Left cardiac atrium (tissue), 2 donors: Measurements from ENCODE around the gene MRPL41. TPM values are rescaled to one million over a fixed set of nuclear protein-coding genes. Genes with fewer than 3 reads are reported as not detected.

Experiments
- total RNA-seq, 2 donors: library from RNA; stranded (reverse); fragmentation: NEBNext Ultra II Directional; extraction: Animal tissue kit (Norgen Biotek cat#: 25700); gene quantifications; one replicate each; pipeline ENCODE4 v1.2.1, GENCODE V29; 2021
- donor health status: DM: no; HTN: yes; CAD: no; lungs with severe emphysema.
- donor health status: DM: yes; HTN: yes; CAD: no.

The MRPL41 gene
- total RNA-seq, 2 donors from 2014 or later = 171 to 182 TPM

Other genes with a start within 250 kb of the MRPL41 start
- gene NRARP, start 249.6 kb upstream of the MRPL41 start, total RNA-seq = 10 to 100 TPM in 1 of 2 donors, 1 to 10 TPM in 1; 4.9 to 11.5 TPM
- 10 to 100 TPM in 1 of 2 donors, 1 to 10 TPM in 1; 8.0 to 11.7 TPM for gene EXD3, start 128.7 kb upstream of the MRPL41 start, total RNA-seq
- 1 to 10 TPM; 2.5 to 5.3 TPM for gene NOXA1, start 128.5 kb upstream of the MRPL41 start, total RNA-seq
- gene ENTPD8, start 110.5 kb upstream of the MRPL41 start, total RNA-seq = not detected
- 10 to 100 TPM; 20.5 to 25.1 TPM for gene NSMF, start 92.5 kb upstream of the MRPL41 start, total RNA-seq
- 1 to 10 TPM; 5.8 to 6.1 TPM for gene PNPLA7, start 1.5 kb upstream of the MRPL41 start, total RNA-seq
- 10 to 100 TPM; 18.4 to 21.4 TPM for gene DPH7, start 27.0 kb downstream of the MRPL41 start, total RNA-seq
- 10 to 100 TPM in 1 of 2 donors, 1 to 10 TPM in 1; 9.4 to 12.2 TPM for gene ZMYND19, start 38.6 kb downstream of the MRPL41 start, total RNA-seq
- 10 to 100 TPM; 17.3 to 20.0 TPM for gene ARRDC1, start 53.8 kb downstream of the MRPL41 start, total RNA-seq
- gene EHMT1, start 67.1 kb downstream of the MRPL41 start, total RNA-seq = 10 to 100 TPM; 31.9 to 38.1 TPM